HG03460 (cell line): ENCODE measurements around the gene DGKD.

Experiments used
- ATAC-seq: cut with Tn5 transposase; IDR thresholded peaks from one replicate; pipeline ENCODE4 v1.9.1; 2021; ENCODE audit not compliant: unreplicated experiment

DGKD gene

GRCh38 chr2:233338046-233338445 is 16.2 kb upstream of the DGKD start:
- ATAC-seq, result no peak

DNA sequence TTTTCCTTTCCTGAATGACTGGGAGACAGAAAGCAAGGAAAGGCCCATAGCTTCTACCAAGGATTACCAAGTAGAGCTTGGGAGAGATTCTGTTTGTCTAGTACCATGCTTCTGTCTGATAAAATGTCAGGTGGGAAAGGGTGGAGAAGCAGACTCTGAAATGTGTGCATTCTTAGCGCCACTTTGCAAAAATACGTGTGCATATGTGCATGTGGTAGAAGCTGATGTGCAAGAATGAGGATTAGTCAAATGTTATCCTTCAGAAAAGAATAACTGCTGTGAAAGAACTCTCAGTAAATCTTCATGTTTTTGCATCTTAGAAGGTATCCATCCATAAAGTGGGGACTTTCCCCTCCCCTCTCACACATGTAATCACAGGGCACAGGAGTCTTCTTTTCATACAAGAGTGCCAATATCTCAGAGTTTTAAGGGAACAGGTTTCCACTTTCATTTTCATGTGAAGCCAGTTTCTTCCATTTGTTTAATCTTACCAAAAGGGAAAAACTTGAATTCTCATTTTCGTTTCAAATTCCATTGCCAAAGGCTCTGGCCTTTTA is 15.4 kb upstream of the DGKD start:
- ATAC-seq, result no peak

- no peak for ATAC-seq
These were observed 14.9 kb upstream of the DGKD start for GRCh38 chr2:233339427-233339826.

GRCh38 chr2:233341296-233341695 is 13.0 kb upstream of the DGKD start:
- no peak for ATAC-seq

DNA sequence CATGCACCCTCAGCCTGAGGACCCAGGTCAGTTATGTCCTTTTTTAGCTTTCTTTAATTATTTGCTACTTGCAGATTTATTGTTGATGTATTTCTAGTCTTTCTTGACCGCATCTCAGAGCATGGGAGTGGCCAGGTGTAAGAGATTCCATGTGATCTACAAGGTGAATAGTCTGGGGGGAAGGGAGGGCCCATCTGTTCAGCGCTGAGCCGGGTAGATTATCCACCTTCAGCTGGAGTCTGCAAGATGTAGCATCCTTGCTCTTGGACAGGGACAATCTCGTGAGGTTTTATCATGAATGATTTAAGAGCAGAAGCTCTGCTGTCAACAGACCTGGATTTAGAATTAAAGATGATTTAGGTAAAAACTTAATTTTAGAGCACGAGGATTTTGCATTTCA is 12.0 kb upstream of the DGKD start:
- ATAC-seq, result no peak

GRCh38 chr2:233343171-233343705 is 11.1 kb upstream of the DGKD start:
- no peak for ATAC-seq

DNA sequence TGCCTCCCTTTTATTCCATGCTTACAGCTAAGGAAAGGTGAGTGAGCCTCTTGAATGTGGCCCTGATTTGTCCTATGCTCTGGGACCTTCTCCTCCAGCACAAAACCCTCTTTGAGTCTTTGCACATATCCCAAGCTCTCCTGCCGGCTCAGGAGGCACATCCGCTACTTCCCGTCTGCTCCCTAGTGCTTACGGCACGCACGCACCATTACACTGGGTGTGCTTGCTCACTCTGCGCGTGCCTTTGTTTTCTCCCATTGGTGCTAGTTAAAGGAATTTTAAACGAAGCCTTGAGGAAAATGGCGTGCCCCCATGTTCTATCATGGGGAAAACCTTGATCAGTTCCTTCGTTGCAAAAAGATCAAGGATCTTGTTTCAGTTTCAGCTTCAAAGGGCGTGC is 7.9 kb upstream of the DGKD start:
- ATAC-seq, result no peak

- no peak for ATAC-seq
These were observed 7.4 kb upstream of the DGKD start for GRCh38 chr2:233346930-233347329.

DNA sequence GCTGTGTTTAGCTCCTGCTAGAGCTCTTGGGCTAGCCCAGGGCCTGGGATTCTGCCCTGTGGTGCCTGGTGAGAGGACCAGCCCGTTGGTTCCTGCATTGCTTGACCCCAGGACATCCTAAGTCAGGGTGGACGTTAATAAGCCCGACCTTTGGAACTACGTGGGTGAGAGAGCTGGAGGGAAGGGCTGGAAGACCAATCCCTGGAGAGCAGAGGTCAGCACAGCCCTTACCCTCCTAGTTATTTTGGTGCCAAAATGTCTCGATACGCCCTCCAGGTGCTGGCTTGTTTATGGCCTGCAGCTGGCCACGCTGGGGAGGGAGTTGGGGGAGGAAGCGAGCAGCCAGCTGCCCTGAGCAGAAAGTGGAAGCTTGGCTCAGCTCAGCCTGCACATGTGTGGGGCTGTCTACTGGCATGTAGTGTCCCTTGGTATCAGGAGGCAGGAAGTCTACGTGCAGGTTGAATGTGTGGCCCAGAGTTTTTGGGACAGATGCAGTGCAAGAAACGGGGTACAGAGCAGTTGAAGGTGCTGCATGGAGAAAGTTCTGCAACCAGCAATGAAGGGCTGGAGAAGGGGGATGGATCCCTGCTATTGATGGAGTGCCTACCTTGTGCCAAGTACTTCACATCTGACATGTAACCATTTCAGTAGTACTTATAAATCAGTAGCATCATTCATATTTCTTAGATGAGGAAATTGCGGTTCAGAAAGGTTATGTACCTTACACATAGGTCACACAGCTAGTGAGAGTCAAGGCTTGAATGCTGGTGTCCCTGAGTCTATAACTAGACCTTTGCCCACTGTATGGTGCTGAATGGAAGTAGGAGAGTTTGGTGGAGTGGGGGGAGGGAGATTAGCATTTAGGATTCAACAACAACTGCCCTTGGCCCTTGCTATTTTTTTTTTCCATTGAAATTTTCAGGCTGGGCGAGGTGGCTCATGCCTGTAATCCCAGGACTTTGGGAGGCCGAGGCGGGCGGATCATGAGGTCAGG is 5.0 kb upstream of the DGKD start:
- peak; percentile 52 for ATAC-seq

DNA sequence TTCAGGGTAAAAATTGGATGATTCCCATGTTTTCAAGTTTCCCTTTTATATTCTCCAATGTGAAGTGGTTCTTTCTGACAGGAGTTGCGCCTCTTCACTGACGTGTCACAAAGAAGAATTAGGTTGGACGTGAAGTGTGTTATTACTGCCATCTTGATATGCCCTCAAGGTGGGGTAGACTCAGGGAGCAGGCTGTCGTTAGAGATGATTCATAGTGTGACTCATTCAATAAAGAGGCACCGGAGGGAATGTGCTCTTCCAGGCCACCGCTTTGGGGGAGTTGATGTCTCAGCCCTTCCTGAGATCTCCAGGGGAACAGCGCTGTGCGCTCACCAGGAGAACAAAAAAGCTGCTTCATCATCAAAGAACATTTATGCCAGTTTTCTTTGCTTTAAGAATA is 3.6 kb upstream of the DGKD start:
- ATAC-seq, result no peak

DNA sequence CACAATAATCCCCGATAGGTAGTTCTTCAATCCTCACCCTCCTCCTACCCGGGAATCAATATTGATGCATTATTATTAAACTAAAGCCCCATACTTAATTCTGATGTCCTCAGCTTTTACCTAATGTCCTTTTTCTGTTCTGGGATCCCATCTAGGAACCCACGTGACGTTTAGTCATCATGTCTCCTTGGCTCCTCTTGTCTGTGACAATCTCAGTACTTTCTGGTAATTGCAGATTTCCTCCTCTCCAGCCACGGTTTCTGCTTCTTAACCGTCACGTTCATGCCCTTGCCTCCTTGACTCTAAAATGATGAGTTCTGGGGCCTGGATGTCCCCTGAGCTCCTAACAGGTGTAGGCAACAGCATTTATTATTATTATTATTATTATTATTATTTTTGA is 2.9 kb upstream of the DGKD start:
- ATAC-seq, result no peak

- ATAC-seq, result no peak
These were observed 2.0 kb upstream of the DGKD start for GRCh38 chr2:233352141-233352842.

GRCh38 chr2:233353101-233353768 is 1.1 kb upstream of the DGKD start:
- ATAC-seq, result no peak

DNA sequence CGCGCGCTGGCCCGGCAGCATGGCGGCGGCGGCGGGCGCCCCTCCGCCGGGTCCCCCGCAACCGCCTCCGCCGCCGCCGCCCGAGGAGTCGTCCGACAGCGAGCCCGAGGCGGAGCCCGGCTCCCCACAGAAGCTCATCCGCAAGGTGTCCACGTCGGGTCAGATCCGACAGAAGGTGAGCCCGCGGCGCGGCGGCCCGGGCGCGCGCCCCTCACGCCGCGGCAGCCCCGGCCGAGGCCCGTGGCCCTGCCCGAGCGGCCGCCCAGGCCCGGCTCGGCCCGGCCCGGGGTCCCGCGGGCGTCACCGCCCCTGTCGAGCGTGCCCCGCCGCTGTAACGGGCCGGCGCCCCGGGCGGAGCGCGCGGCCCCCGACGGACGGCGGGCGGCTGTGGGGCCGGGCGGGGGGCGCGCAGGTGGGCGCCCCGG is 218 bp downstream of the DGKD start:
- ATAC-seq, result no peak

DNA sequence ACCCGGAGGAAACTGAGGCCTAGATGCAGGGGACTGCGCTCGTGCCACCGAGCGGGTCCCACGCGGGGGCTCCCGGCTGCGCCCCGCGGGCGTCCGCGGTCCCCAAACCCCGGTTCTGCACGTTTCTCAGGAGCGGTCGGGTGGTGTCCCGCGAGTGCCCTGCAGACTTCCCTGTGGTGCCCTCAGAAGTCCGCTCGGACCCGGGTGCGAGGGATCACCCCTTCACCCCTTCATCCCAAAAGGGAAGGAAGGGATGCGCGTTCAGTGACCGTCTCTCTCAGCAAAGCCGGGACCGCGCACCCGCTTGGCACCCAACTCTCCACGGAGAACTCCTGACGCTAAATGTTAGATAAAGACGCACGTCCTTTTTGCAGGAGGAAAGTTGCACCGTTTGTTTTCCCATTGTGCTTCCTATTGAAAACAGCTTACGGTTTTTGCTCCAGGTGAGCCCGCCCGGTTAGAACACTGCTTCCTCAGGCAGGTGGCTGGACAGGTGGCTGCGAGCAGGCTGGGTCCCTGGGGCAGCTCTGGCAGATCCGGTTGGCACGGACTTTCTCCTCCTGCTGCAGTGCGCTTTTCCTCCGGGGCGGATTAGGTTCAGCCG is 779 bp downstream of the DGKD start:
- no peak for ATAC-seq

DNA sequence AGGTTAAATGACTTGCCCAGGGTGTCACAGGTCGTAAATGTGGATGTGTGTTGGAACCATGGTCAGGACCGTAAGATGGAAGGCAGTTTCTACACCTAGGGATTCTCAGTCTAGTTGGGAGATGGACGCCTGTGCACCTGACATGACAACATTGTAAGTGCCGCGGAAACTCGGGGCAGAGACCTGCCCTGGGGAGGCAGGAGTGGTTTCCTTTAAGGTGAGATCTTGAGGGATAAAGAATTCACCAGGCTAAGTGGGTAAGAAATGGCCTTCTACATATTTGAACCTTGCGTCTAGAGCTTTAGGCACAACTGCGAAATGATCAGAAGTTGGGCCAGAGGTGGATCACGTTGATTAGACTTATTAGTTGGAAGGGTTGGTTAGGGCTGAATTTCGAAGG is 1.6 kb downstream of the DGKD start:
- ATAC-seq, result no peak

GRCh38 chr2:233356546-233357308 is 2.4 kb downstream of the DGKD start:
- no peak for ATAC-seq

DNA sequence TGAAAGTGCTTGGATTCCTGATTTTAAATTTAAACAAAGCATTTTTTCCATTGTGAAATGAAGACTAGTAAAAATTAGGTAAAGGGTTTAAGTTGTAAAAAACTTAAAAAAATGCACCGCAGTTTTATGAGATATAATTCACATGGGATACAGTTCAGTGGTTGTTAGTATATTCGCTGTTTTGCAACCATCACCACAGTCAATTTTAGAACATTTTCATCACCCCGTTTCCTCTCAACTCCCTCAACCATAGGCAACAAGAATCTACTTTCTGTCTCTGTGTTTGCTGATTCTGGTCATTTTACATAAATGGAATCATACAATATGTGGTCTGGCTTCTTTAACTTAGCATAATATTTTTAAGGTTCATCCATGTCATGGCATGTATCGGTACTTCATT is 4.0 kb downstream of the DGKD start:
- ATAC-seq, result no peak

DNA sequence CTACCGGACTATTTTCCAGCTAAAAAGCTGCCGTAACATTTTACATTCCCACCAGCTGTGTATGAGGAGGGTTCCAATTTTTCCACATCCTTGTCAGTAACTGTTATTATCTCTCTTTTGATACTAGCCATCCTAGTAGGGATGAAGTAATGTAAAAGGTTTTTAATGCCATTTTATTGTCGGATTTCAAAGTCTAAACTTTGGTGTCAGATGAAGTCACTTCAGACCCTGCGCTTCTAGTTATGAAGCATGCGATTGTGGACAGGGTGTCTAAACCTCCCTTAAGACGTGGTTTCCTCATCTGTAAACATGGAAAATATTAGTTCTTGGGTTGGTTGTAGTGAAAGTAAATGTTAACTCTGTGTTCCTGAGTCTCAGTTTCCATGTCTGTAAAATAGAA is 4.7 kb downstream of the DGKD start:
- no peak for ATAC-seq

DNA sequence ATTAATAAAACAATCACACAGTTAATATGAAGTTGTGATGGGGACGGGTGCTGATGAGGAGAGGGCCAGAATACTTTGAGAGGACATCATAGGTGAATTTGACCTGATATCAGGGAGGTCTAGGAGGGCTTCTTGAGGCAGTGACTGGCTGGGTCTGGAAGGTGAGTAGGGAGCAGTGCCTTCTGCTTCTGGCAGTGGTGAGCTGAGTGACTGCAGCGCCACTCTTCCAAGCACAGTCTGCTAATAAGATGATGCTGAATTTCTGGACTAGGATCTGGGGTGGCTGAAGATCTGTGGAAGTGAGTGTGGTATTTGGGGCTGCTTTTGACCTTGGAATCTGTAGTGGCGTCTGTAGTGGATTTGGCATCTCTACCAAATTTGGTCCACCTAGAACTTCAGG is 5.5 kb downstream of the DGKD start:
- no peak for ATAC-seq
